OCI-LY3 (cell line): ENCODE measurements around the gene MRAP.
"Not testable (repeated sequence)": the region's sequence is repeated elsewhere in the genome, so short reads cannot be mapped to it uniquely, and the experiment has no call there.

Experiments
- H2AFZ ChIP-seq: fragments of 200-600, 300-600 bp; shearing (Covaris generic); 2 replicates; pipeline ENCODE4 v1.6.0; 2014; ENCODE audit warnings: antibody characterized with exemption, low read depth, low read length
- H3K27ac ChIP-seq: fragments of 200-600, 300-600 bp; sonication (generic); 2 replicates; pipeline ENCODE4 v1.5.1; 2014; ENCODE audit warnings: mild to moderate bottlenecking, low read length, moderate library complexity, mixed read lengths
- H3K27me3 ChIP-seq: fragments of 200-600, 300-600 bp; sonication (generic); 2 replicates; pipeline ENCODE4 v1.6.1; 2014; ENCODE audit warnings: low read depth, low read length, mixed read lengths
- H3K36me3 ChIP-seq: fragments of 200-600, 300-600 bp; sonication (generic); replicated peaks from 2 replicates; pipeline ENCODE3; 2014; ENCODE audit warnings: low read depth, low read length, mixed read lengths
- H3K4me1 ChIP-seq: fragments of 300-600, 200-600 bp; sonication (generic); 2 replicates; pipeline ENCODE4 v1.6.1; 2014; ENCODE audit warnings: low read length, mixed read lengths
- H3K4me2 ChIP-seq: fragments of 200-600, 300-600 bp; sonication (generic); 2 replicates; pipeline ENCODE4 v1.6.1; 2014; ENCODE audit warnings: low read length, mixed read lengths
- H3K4me3 ChIP-seq: fragments of 300-600, 200-600 bp; sonication (generic); 2 replicates; pipeline ENCODE4 v1.5.1; 2014; ENCODE audit warnings: antibody characterized with exemption, mild to moderate bottlenecking, low read length, moderate library complexity
- H3K79me2 ChIP-seq: fragments of 300-600, 200-600 bp; shearing (Covaris generic); 2 replicates; pipeline ENCODE4 v1.6.1; 2014; ENCODE audit warnings: mild to moderate bottlenecking, low read length, mixed read lengths
- H3K9ac ChIP-seq: fragments of 300-600, 200-600 bp; shearing (Covaris generic); 2 replicates; pipeline ENCODE4 v1.6.0; 2014; ENCODE audit warnings: mild to moderate bottlenecking, low read length, moderate library complexity
- H3K9me3 ChIP-seq: fragments of 200-600, 300-600 bp; shearing (Covaris generic); 2 replicates; pipeline ENCODE4 v1.6.1; 2014; ENCODE audit warnings: low read length, mixed read lengths; ENCODE audit not compliant: insufficient read depth
- H4K20me1 ChIP-seq: fragments of 200-600, 300-600 bp; sonication (generic); 2 replicates; pipeline ENCODE4 v1.6.1; 2016; ENCODE audit warnings: low read length, mixed read lengths; ENCODE audit not compliant: insufficient read depth
- EZH2phosphoT487 ChIP-seq: fragments of 200-600 bp; shearing (Covaris generic); IDR thresholded peaks from 2 replicates; pipeline ENCODE4 v1.6.1; 2018; ENCODE audit warnings: antibody characterized with exemption, mixed run types, low read depth
- TF ChIP-seq, protein P1 (sequence below): fragments of 200-600, 300-600 bp; sonication (generic); IDR thresholded peaks from 2 replicates; pipeline ENCODE4 v1.5.1; 2014; ENCODE audit warnings: antibody characterized with exemption, low read length, low read depth

MRAP gene

DNA sequence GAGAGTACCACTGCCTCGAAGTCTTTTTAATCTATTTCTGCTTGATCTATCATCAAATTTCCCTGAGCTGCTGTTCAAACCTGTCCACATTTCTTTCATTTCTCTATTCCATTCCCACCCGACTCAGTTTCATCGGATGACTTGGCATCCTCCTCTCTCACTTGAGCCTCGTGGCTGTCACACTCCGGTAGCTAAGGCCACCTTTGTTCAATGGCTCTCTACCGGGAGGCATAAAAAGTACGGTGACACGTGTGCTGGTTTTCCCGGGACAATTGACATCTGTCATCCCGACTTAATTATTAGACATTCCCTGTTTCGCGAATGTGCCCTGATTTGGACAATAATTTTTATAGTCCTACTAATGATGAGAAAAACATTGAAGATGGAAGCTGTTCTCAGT, 42.4 kb upstream of the MRAP start:
- Histone ChIP-seq H3K4me1 (peaks cover 15% of the 10 kb centered on the region), H3K4me3 (no peak overlapping the region), H3K36me3 (no peaks in the 10 kb centered on the region), H3K4me2 (peak overlapping the region; percentile 60), H4K20me1 (no peaks in the 10 kb centered on the region), H3K27ac (no peak overlapping the region), H2AFZ (no peak overlapping the region), H3K79me2 (no peaks in the 10 kb centered on the region), H3K27me3 (peaks cover 16% of the 10 kb centered on the region), H3K9me3 (no peaks in the 10 kb centered on the region), H3K9ac (no peak overlapping the region)
- TF ChIP-seq EZH2phosphoT487, result no peak

DNA sequence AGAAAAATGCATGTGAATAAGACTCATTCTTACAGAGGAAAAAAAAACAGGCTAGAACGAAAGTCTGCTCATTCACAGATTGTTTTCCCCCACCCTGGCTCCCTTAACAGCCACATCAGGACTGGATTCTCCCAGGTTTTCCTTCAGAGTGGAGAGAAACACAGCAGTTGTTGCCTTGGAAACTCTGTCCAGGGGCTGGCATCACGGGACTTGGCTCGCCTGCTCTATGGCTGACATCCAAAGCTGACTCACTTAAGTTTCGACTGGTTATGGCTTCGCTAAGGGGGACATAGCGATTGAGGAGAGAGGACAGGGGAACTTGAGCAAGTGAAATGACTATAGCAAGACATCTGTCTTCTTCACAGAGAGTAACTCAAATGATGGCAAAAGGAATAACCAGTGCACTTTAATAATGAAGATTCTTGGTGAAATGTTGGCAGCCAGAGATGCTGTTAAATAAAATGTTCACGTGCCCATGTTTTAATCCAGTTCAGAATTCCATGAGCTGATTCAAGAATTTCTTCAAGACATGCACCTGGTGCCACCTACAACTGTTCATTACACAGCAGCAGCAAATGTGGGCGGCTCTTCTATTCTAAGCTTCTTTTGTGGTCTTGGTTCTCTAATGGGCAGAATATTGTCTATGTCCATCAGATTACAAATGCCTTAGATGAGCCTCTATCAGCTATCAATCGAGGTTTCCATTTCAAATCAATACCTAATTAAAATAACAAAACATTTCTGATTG, 41.6 kb upstream of the MRAP start:
- Histone ChIP-seq H3K4me3 (peak overlapping the region; percentile 52), H3K27me3 (peaks cover 10% of the 10 kb centered on the region), H3K79me2 (no peaks in the 10 kb centered on the region), H3K27ac (no peak overlapping the region), H4K20me1 (no peaks in the 10 kb centered on the region), H3K4me2 (peak overlapping the region; percentile 60), H3K36me3 (no peaks in the 10 kb centered on the region), H2AFZ (no peak overlapping the region), H3K4me1 (peaks cover 15% of the 10 kb centered on the region), H3K9ac (no peak overlapping the region), H3K9me3 (no peaks in the 10 kb centered on the region)
- TF ChIP-seq EZH2phosphoT487, result no peak
- TF ChIP-seq, protein P1, sequence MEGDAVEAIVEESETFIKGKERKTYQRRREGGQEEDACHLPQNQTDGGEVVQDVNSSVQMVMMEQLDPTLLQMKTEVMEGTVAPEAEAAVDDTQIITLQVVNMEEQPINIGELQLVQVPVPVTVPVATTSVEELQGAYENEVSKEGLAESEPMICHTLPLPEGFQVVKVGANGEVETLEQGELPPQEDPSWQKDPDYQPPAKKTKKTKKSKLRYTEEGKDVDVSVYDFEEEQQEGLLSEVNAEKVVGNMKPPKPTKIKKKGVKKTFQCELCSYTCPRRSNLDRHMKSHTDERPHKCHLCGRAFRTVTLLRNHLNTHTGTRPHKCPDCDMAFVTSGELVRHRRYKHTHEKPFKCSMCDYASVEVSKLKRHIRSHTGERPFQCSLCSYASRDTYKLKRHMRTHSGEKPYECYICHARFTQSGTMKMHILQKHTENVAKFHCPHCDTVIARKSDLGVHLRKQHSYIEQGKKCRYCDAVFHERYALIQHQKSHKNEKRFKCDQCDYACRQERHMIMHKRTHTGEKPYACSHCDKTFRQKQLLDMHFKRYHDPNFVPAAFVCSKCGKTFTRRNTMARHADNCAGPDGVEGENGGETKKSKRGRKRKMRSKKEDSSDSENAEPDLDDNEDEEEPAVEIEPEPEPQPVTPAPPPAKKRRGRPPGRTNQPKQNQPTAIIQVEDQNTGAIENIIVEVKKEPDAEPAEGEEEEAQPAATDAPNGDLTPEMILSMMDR, result no peak

DNA sequence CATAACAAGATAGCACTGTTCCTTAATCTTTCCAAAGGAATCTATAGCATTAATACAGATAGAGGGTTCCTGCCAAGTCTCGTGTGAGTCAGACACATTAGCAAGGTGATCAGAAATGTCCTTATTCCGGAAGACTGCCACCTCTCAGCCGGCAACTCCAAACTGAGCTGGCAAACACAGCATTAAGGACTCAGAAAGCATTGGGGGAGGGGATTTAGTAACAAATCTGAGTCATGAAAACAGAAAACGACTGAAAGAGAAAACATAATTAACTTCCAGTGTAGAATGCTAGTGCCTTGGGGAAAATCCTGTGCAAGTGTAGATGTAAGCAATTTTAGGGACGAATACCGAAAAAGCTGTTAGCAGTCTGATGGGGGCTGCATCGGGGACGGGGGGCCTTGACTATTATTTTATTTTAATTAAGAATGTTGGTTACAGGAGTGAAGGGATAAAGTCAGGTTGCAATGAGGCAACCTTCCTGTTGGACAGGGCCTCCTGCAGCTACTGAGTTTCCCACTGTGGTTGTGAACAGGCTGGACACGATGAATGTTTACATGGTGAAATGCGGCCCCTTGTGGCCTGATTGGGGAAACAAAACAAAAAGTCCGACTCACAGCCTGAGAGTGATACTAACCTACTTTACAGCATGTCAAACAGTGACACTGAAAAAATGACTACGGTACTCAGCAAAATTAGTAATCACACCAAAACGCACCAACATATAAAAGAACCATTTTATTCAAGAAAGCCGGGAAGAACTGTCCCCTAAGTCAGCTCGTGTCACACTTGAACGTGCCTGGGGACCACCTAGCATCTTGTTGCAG, 40.5 kb upstream of the MRAP start:
- no peak overlapping the region for H3K4me2 ChIP-seq

DNA sequence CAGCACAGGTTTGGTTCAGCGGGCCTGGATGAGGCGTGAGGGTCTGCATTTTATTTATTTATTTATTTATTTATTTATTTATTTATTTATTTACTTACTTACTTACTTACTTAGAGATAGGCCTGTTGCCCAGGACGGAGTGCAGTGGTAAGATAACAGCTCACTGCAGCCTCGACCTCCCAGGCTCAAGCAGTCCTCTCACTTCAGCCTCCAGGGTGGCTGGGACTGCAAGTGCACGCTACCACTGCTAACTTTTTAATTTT, 39.9 kb upstream of the MRAP start:
- H2AFZ ChIP-seq, H4K20me1 ChIP-seq, H3K27me3 ChIP-seq, H3K4me2 ChIP-seq, H3K36me3 ChIP-seq, H3K9me3 ChIP-seq, H3K27ac ChIP-seq, H3K4me3 ChIP-seq, H3K9ac ChIP-seq, H3K79me2 ChIP-seq: not testable (repeated sequence)
- peaks cover 15% of the 10 kb centered on the region for H3K4me1 ChIP-seq

More for the DNA sequence above, 40.5 kb upstream of the MRAP start:
- no peaks in the 10 kb centered on the region for H4K20me1 ChIP-seq
- H3K4me3 ChIP-seq, result no peak overlapping the region
- no peak overlapping the region for H2AFZ ChIP-seq
- H3K9ac ChIP-seq, result no peak overlapping the region
- H3K9me3 ChIP-seq, result no peaks in the 10 kb centered on the region
- peaks cover 15% of the 10 kb centered on the region for H3K4me1 ChIP-seq
- TF ChIP-seq, protein P1, result peak; percentile 70
- TF ChIP-seq EZH2phosphoT487, result no peak
- H3K27me3 ChIP-seq, result peaks cover 8% of the 10 kb centered on the region; the same call in 1 of the 2 replicates
- H3K79me2 ChIP-seq, result no peaks in the 10 kb centered on the region
- no peaks in the 10 kb centered on the region for H3K36me3 ChIP-seq
- no peak overlapping the region for H3K27ac ChIP-seq

- peaks cover 15% of the 10 kb centered on the region for H3K4me1 ChIP-seq
- no peak overlapping the region for H3K9ac ChIP-seq
- no peaks in the 10 kb centered on the region for H3K79me2 ChIP-seq
- H2AFZ ChIP-seq, result no peak overlapping the region
- H3K9me3 ChIP-seq, result no peaks in the 10 kb centered on the region
- 0 out of 2 replicates have a peak, but pooled peaks cover 8% of the 10 kb centered on the region for H3K27me3 ChIP-seq
- no peaks in the 10 kb centered on the region for H4K20me1 ChIP-seq
- TF ChIP-seq, protein P1, result no peak
- no peak for TF ChIP-seq EZH2phosphoT487
- no peak overlapping the region for H3K27ac ChIP-seq
- H3K36me3 ChIP-seq, result no peaks in the 10 kb centered on the region
- H3K4me2 ChIP-seq, result no peak overlapping the region
- no peak overlapping the region for H3K4me3 ChIP-seq
Measured at GRCh38 chr21:32260130-32260529, 38.5 kb upstream of the MRAP start.
